GM19240 (cell line): ENCODE results near the gene EHBP1.

Experiments
- DNase-seq: peaks from one replicate; pipeline ENCODE4 v3.0.0; 2011; ENCODE audit warnings: low spot score; ENCODE audit not compliant: insufficient read length

EHBP1 gene

GRCh38 chr2:63050334-63051041 is 345.0 kb downstream of the EHBP1 start, which contains the start of gene OTX1:
OTX1 (plus strand) TSS chr2:63050830; CDS start chr2:63052991, 2,161 bp downstream.
- DNase-seq: no peak

DNA sequence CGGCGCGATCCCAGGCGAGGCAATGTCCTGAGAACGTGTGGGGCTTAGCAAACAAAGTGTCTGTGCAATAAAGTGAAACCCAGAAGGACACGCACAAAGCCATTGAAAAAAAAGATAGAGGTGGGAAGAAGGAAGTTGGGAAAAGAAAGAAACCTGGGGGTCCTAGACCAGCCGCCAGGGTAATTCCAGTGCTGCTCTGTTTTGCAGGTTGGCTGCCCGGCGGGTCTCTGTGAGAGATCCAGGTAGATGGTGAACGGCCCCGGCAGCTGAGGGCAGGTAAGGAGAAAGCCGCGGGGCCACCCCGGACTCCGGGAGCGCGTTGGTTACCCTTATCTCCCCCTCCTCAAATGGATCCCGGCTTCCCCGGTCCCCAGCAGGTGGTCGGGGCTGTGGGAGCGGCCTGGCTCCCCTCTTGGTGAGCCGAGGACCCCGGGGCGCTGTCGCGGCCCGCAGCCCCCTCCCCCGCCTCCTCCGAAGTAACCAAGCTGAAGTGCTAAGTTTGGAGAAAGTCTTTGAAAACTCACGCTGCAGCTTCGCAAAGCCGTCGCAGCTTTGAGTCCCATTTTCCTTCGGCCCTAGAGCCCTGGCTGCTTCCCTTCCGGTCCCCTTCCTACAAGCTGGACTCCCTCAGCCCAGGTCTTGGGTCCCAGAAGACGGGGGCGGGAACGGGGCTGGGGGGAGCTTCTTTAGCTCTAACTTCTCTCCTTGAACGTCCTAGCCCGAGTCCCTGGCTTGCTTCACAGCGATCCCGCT is 345.7 kb downstream of the EHBP1 start:
- no peak for DNase-seq

- no peak for DNase-seq
Measured at GRCh38 chr2:63051795-63052333, 346.4 kb downstream of the EHBP1 start.

GRCh38 chr2:63052411-63053080 is 347.0 kb downstream of the EHBP1 start:
- no peak for DNase-seq

DNA sequence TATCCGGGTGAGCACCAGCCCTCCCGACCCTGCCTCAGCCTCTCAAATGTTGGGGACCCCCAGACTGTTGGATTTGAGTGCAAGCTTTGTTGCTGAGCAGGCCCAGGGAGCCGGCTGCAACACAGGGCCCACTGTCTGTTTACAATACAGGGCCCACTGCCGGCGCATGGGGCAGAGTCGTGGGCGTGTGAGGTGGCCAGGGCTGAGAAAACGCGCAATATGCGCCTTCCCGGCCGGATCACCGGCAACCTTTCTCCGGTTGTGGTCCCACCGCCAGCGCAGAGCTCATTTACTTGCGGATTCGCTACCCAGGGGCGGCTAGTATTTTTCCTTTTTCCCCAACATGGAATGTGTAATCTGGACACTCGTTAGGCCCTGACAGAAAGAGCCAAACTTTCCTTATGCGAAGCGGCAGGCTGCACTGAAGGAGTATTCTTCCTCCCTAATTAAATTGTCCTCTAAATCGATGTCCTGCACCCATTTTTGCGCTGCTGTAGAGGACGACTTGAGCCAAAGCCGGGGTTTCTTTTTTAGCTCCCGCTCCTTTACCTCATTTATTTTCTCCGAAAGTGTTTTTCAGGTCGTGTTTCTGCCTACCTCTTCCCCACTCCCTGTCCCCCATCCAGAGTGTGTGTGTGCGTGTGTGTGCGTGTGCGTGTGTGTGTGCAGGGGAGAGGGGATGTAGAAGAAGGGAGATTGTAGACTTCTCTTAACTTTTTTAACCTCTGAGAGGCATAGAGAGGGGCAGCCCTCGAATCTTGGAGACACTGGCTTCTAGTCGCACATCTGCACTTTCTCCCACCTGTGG is 347.8 kb downstream of the EHBP1 start:
- no peak for DNase-seq

- no peak for DNase-seq
Measured at GRCh38 chr2:63053889-63054602, 348.5 kb downstream of the EHBP1 start.

DNA sequence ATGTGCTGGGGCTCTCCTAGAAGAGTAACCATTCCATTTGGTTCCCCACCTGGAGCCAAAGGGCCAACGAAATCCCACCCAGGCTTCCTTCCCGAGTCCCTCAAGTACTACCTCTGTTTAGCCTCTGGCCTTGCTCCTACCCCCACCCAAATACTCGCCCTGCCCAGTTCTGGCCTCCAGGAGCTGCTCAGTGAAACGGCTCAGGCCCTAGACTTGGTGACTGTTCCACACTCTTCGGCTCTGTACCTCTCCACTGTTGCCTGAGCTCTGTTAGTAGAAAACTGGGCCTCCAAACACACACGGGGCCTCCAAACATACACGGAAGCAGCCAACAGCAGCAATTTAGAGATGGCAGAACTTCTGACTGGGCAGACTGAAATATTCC is 349.3 kb downstream of the EHBP1 start:
- no peak for DNase-seq

DNA sequence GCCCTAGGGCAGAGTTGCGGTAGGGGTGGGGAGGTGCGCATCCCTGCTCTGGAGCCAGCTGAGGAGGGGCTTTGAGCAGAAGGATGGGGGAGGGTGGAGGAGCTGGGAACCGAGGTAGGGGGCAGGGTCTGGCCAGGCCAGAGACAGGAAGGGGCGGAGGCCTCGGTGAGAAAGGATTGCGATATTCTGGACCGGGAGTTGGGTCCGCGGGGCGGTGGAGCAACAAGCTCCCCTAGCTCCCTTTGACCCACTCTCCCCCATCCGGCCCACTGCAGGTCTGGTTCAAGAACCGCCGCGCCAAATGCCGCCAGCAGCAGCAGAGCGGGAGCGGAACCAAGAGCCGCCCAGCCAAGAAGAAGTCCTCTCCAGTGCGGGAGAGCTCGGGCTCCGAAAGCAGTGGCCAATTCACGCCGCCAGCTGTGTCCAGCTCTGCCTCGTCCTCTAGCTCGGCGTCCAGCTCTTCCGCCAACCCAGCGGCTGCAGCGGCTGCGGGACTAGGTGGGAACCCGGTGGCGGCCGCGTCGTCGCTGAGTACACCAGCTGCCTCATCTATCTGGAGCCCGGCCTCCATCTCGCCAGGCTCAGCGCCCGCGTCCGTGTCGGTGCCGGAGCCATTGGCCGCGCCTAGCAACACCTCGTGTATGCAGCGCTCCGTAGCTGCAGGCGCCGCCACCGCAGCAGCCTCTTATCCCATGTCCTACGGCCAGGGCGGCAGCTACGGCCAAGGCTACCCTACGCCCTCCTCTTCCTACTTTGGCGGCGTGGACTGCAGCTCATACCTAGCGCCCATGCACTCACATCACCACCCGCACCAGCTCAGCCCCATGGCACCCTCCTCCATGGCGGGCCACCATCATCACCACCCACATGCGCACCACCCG is 350.0 kb downstream of the EHBP1 start:
- no peak for DNase-seq

DNA sequence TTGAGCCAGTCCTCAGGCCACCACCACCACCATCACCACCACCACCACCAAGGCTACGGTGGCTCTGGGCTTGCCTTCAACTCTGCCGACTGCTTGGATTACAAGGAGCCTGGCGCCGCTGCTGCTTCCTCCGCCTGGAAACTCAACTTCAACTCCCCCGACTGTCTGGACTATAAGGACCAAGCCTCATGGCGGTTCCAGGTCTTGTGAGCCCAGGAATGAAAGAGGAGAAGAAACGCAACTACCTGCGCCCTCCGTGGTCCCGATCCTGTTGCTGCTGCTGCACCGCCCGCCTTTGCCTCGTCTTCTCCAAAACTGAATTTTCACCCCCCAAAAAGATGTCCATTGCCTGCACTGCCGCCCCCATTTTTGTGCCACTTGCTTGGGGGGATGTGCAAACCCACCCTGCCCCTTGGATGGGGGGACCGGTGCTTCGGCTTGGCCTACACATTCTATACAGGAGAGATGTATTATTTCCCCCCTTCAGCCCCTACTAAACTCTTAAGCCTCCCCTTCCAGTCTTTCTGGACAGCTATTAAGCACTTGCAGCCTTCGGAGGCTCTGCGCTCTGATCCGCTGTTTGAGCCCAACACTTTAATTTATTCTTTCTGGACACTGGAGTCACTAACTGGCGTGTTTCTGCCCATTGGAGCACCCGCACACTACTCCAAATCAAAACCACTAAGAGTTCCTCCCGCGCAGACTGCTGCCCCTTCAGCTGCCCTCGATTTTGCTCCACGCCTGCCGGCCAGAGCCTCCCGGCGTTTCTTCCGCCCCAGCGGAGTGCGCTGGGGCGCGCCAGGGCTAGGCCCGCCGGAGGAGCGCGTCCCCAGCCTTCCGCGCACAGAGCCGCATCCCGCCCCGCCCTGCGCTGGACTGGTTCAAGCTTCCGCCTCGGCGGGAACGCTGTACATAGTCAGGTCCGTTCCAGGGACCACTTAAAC is 350.9 kb downstream of the EHBP1 start:
- DNase-seq: no peak

DNA sequence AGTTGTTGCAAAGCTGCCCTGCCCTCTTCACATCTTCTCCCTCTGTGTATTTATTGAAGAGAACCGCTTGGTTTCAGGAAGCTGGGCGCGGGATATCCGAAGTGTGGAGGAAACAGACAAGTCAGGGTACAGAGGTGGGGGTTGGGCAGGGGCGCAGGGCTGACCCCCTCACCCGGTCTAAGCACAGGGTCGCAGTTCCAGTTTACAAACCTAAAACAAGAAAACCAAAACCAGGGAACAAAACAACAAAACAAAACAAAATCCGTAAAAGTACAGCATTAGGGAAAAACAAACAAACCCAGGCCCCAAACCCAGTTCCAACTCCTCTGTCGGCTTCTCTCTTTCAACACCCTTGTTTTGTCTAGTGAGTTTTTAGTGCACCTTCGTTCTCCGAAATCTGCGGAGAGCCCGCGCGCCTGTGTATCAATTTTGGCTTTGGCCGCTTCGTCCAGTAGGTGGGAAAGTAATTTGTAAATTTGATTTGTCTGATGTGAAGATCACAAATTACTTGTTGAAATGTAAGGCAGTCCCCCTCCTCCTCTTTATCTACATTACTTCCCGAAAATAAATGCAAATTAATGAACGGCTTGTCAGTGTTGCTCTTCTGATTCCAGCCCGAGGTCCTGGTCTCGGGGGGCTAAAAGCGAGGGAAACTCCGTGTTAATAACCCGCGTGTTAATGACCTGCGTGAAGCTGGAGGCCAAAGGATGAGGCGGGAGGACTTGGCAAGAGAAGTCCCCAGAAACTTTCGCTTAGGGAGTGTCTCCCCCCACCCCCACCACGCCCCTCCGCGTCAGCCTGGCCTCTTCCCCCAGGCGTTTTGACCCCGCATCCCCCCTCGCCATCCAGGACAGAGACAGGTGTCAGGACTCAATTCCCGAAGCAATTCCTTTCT is 352.0 kb downstream of the EHBP1 start:
- no peak for DNase-seq

DNA sequence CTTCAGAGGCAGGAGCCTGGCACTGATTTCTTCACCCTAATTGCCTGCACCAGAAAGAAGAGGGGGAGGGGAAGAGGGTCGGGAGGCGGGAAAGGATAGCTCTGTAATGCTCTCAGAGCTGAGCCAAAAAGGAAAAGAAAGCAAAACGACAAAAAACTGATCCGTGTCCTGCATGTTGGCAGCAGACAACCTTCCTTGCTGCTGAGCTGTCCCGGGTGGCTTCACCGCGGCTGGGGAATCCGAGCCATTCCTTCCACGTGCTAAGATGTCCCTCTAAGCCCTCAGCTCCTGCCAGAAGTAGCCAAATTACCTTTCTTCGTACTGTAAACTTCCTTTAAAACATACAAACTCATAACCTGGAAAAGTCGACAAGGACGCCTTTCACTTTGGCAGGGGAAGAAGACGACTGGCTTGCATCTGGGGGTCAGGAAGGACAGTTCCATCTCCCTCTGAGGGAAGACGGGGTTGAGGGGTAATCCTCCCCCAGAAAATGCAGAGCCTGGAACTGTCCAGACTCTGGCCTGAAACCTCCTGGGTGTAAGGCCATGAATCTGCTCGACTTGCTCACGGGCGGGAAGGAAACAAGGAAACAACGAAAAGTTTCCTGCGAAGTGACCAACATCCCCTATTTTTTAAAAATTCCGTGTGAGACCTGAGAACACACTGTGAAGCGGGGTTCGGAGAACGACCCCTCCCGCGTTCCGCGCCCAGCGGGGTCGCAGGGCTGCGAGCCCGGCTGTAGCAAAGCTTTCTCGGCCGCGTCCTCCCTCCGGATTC is 352.8 kb downstream of the EHBP1 start:
- no peak for DNase-seq

- no peak for DNase-seq
Measured at GRCh38 chr2:63058921-63059792, 353.6 kb downstream of the EHBP1 start.

DNA sequence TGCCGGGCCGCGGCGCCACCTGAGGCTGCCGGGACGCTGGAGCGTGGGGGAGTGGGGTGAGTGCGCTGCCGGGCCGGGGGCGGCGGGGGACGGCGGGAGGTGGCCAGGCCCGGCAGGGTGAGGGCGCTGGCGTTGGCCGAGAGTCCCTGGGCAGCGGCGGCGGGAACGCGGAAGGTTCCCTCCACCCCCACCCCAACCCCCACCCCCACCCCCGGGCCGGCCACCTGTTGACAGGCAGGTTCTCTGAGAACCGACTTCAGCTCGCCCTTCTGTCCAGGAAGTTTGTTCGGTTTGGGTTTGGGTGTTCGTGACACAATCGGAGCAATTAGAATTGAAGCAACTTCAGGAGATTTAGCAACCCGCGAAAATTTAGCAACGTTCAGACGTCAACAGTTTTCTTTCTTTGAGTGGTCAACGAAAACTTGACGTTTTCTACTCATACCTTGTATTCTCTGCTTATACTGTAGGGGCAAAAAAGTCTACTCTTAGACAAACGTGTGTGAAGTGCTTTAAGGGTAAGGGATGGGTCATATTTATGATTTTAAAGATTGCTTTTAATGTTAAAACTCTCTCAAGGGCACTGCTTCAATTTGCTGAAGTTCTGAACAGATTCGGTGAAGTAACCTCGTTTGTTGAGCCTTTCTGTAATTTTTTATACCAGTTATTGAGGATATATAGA is 354.4 kb downstream of the EHBP1 start:
- DNase-seq: no peak

- DNase-seq: no peak
Measured at GRCh38 chr2:63060472-63060991, 355.0 kb downstream of the EHBP1 start.

GRCh38 chr2:63064197-63064596 is 358.7 kb downstream of the EHBP1 start:
- DNase-seq: no peak
